ENCODE data around the gene CYP2E1. TPM values are rescaled to one million over a fixed set of nuclear protein-coding genes. Genes with fewer than 3 reads are reported as not detected.
A peak's percentile ranks its signal among the peaks of the same experiment; 100 is the strongest.
"Not testable (repeated sequence)": the region's sequence is repeated elsewhere in the genome, so short reads cannot be mapped to it uniquely, and the experiment has no call there.

The CYP2E1 gene
- total RNA-seq (2014; rRNA removed; shearing (Covaris generic)): 0.43 and 0.50 TPM in 2 replicates

DNA sequence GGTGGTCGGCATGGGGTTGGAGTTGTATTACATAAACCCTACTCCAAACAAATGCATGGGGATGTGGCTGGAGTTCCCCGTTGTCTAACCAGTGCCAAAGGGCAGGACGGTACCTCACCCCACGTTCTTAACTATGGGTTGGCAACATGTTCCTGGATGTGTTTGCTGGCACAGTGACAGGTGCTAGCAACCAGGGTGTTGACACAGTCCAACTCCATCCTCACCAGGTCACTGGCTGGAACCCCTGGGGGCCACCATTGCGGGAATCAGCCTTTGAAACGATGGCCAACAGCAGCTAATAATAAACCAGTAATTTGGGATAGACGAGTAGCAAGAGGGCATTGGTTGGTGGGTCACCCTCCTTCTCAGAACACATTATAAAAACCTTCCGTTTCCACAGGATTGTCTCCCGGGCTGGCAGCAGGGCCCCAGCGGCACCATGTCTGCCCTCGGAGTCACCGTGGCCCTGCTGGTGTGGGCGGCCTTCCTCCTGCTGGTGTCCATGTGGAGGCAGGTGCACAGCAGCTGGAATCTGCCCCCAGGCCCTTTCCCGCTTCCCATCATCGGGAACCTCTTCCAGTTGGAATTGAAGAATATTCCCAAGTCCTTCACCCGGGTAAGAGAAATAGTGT lies at the start of gene CYP2E1:
Gene CYP2E1, plus strand, starts transcription at position 407 of the 632 bp plus-strand sequence. Its CDS starts 33 bp downstream, at position 440.
- DNase-seq (ENCODE audit: low spot score): no peak

DNA sequence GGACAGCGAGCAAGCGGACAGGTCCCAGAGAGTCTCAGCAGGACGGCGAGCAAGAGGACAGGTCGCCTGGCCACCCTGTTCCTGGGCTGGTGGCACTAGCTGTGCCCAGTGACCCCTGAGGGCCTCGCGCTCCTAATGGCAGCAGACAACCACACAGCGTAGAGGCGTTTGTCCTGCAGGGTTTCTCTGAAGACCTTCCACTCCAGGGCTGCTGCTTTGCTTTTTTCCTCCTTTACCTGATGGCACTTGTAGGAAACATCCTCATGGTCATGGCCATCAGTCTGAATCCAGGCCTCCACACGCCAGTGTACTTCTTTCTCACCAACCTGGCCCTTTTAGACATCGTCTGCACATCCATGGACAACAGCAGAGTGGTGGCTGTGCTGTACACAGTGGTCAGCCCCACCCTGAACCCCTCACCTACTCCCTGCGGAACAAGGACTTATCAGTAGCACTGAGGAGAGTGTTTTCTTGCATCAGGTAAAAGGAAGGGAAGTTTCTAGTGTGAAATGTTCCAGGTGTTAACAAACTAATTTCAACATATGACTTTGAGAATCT lies 46.0 kb upstream of the CYP2E1 start:
- DNase-seq (ENCODE audit: low spot score): no peak

GRCh38 chr10:133481657-133482056 lies 45.5 kb upstream of the CYP2E1 start:
- DNase-seq (ENCODE audit: low spot score): no peak

- DNase-seq (ENCODE audit: low spot score): no peak
These were observed 42.3 kb upstream of the CYP2E1 start for GRCh38 chr10:133484818-133485217.

DNA sequence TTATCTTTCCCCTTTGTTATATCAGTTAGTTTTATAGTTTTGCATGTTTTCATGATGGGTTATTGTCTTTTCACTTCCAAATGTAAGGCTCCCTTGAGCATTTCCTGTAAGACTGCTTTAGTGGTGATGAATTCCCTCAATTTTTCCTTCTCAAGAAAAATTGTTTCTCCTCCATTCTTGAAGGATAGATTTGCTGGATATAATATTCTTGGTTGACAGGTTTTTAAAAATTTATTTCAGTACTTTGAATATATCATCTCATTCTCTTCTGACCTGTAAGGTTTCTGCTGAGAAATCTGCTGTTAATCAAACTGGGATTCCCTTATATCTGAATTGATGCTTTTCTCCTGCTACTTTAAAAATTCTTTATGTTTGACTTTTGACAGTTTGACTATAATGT lies 40.1 kb upstream of the CYP2E1 start:
- no peak for DNase-seq (ENCODE audit: low spot score)

- DNase-seq (ENCODE audit: low spot score): no peak
These were observed 38.8 kb upstream of the CYP2E1 start for GRCh38 chr10:133488354-133488753.

GRCh38 chr10:133489816-133490588 lies 37.2 kb upstream of the CYP2E1 start:
- no peak for DNase-seq (ENCODE audit: low spot score)

- not testable (repeated sequence) for DNase-seq (ENCODE audit: low spot score)
These were observed 33.6 kb upstream of the CYP2E1 start for GRCh38 chr10:133493562-133493961.

DNA sequence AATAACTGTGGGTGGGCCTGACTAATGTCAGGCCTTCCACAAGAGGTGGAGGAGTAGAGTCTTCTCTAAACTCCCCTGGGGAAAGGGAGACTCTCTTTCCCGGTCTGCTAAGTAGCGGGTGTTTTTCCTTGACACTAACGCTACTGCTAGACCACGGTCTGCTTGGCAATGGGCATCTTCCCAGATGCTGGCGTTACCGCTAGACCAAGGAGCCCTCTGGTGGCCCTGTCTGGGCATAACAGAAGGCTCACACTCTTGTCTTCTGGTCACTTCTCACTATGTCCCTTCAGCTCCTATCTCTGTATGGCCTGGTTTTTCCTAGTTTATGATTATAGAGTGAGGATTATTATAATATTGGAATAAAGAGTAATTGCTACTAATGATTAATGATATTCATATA lies 29.8 kb upstream of the CYP2E1 start:
- not testable (repeated sequence) for DNase-seq (ENCODE audit: low spot score)

GRCh38 chr10:133499176-133499575 lies 28.0 kb upstream of the CYP2E1 start:
- DNase-seq (ENCODE audit: low spot score): not testable (repeated sequence)

DNA sequence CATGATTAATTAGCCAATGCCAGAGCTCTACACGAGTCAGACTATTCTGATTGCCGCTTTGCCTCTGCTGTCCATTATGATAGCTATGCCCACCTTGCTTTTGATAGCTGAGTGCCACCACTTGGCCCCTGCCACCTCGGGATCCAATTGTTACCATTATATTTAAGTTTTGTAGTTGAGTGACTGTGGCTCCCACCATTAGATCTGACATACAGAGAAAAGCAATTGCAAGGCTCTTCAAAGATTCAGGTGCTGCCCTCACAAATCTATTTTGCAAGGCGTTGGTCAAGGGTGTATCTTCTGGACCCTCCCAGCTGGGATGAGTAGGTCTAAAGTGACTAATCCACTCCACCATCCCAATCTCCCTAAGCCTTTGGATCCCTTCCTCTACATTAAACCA lies 26.3 kb upstream of the CYP2E1 start:
- not testable (repeated sequence) for DNase-seq (ENCODE audit: low spot score)

GRCh38 chr10:133509700-133510099 lies 17.5 kb upstream of the CYP2E1 start:
- DNase-seq (ENCODE audit: low spot score): no peak

GRCh38 chr10:133511408-133511807 lies 15.8 kb upstream of the CYP2E1 start:
- no peak for DNase-seq (ENCODE audit: low spot score)

GRCh38 chr10:133511907-133512528 lies 15.1 kb upstream of the CYP2E1 start:
- DNase-seq (ENCODE audit: low spot score): no peak

DNA sequence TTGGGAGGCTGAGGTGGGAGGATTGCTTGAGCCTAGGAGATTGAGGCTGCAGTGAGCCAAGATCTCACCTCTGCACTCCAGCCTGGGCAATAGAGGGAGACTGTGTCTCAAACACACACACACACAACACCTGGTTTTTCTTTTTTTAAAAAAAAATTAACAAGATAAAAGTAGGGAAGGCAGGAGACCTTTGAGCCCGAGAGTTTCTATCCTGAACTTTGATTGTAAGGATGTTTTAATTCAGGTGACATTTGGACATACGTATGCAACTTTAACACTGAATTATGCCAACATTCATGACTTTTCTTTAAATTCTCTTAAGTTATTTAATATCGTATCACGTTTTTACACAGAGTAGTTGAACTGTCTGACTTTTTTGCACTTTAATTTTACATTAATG lies 11.7 kb upstream of the CYP2E1 start:
- no peak for DNase-seq (ENCODE audit: low spot score)

GRCh38 chr10:133516057-133516456 lies 11.1 kb upstream of the CYP2E1 start:
- DNase-seq (ENCODE audit: low spot score): no peak

DNA sequence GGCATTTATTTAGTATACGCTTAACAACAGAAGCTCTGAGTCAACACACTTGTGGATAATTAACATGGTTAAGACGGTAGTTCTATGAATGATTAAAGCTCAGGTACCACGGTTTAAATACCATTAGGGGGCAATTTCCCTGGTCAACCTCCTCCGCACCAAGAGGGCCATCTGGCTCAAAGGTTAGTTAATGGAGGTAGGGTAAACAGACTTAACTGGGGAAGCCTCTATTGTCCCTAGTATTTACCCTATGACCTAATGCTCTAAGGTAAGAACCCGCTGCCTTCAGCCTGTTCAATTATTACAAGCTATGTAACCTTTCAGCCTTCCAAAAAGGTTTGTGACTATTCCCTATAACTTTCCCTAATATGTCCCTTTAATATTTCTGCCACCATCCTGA lies 8.6 kb upstream of the CYP2E1 start:
- DNase-seq (ENCODE audit: low spot score): not testable (repeated sequence)

DNA sequence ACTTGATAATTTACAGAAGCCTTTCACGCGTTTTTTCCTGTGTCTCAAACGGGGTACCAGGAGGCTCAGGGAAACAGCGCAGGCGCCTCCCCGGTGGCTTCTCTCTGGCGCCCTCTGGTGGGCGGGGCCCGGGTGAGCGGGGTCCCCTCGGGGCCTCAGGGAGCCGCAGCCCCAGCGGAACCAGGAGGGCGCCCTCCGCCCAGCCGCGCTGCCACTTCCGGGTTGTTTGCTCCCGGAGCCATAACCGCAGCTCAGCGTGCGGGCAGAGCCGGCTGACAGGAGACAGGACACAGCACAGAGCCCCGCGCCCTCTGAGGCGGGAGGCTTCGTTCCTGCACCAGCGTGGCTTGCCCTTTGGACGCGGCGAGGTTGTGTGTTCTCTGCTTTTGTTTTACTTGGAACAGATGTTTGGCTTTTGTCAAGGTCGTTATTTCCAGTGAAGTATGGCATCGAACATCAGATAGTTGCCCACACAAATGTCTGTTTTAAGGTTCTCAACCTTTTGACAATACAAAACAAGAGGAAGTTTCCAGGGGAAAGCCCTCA lies 6.9 kb upstream of the CYP2E1 start:
- peak; percentile 71 for DNase-seq (ENCODE audit: low spot score)

- DNase-seq (ENCODE audit: low spot score): no peak
These were observed 3.4 kb upstream of the CYP2E1 start for GRCh38 chr10:133523631-133524203.

GRCh38 chr10:133525444-133525843 lies 1.7 kb upstream of the CYP2E1 start:
- no peak for DNase-seq (ENCODE audit: low spot score)

DNA sequence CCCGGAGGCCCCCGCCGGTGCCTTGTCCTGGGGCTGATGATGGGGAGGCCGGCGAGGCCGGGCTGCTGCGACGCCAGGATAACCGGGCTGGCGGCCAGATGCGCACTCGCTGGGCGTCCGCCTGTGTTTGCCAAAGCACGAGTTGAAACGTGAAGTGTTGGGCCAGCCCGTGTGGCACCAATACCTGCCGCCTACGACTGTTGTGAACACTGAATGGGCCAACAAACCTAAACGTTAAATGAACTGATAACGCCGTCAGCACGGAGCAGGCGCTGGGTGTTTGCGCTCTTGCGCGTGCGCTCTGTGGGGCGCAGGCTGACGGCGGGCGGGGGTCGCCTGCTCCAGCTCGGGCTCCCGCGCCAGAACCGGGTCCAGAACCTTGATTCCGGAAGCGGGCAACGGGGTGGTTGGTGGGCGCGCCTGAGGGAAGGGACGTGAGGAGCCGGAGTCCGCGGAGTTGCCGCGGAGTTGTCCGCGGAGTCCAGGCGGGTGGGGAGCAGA lies 658 bp downstream of the CYP2E1 start:
- no peak for DNase-seq (ENCODE audit: low spot score)

Measured in H4 (cell line).